Caco-2 (cell line): ENCODE measurements around the gene STAM. TPM values are rescaled to one million over a fixed set of nuclear protein-coding genes. Genes with fewer than 3 reads are reported as not detected.
"Not testable (repeated sequence)": the region's sequence is repeated elsewhere in the genome, so short reads cannot be mapped to it uniquely, and the experiment has no call there.

ENCODE experiments used
- BruUV-seq: library from RNA; stranded (reverse); fragments of 400-500 nt; replicated peaks from 2 replicates; lab custom pipeline; 2021; lab: Mats Ljungman, UMichigan
- CTCF ChIA-PET: fragments of 300-600 bp; sonication (Branson Sonifier 250); formaldehyde crosslinking; loops from one replicate; lab custom pipeline; 2022; ENCODE audit warnings: antibody characterized with exemption; lab: Charles Lee
- POLR2A ChIA-PET: fragments of 300-600 bp; sonication (Branson Sonifier 250); formaldehyde crosslinking; loops from one replicate; lab custom pipeline; 2022; ENCODE audit warnings: antibody characterized with exemption; lab: Charles Lee
- DNase-seq, 2 experiments: peaks; one replicate each; pipeline versions ENCODE4 v3.0.0 to v3.0.0-alpha.2; 2020 to 2022
- H3K27me3 ChIP-seq: replicated peaks from 2 replicates; pipeline ENCODE4 v1.6.0; 2011; ENCODE audit warnings: low read length; ENCODE audit not compliant: control insufficient read depth, insufficient read depth
- H3K36me3 ChIP-seq: 2 replicates; pipeline ENCODE4 v1.5.1; 2011; ENCODE audit warnings: low read length; ENCODE audit not compliant: control insufficient read depth, insufficient read depth
- H3K4me1 ChIP-seq: fragments of 250-450 bp; sonication (Bioruptor Pico); 2 replicates; pipeline ENCODE4 v1.5.1; 2020; ENCODE audit warnings: mild to moderate bottlenecking
- H3K4me3 ChIP-seq: 2 replicates; pipeline ENCODE4 v1.5.1; 2011; ENCODE audit warnings: low read depth, mild to moderate bottlenecking, control low read depth, low read length
- H3K9me3 ChIP-seq: fragments of 250-450 bp; sonication (Bioruptor Pico); 2 replicates; pipeline ENCODE4 v1.5.1; 2020; ENCODE audit warnings: mild to moderate bottlenecking, moderate library complexity
- H3K27ac Mint-ChIP-seq: one replicate; pipeline ENCODE4 v1.8.0; 2022; ENCODE audit warnings: mixed read lengths; ENCODE audit not compliant: unreplicated experiment
- H3K27me3 Mint-ChIP-seq: one replicate; pipeline ENCODE4 v1.8.0; 2022; ENCODE audit warnings: mixed read lengths; ENCODE audit not compliant: insufficient read depth, unreplicated experiment
- H3K36me3 Mint-ChIP-seq: one replicate; pipeline ENCODE4 v1.8.0; 2022; ENCODE audit warnings: mild to moderate bottlenecking, mixed read lengths; ENCODE audit not compliant: insufficient read depth, unreplicated experiment
- H3K4me1 Mint-ChIP-seq: one replicate; pipeline ENCODE4 v1.8.0; 2022; ENCODE audit warnings: low read depth, mixed read lengths; ENCODE audit not compliant: unreplicated experiment
- H3K4me3 Mint-ChIP-seq: one replicate; pipeline ENCODE4 v1.8.0; 2022; ENCODE audit warnings: mild to moderate bottlenecking, moderate library complexity, mixed read lengths; ENCODE audit not compliant: unreplicated experiment
- H3K9me3 Mint-ChIP-seq: one replicate; pipeline ENCODE4 v1.8.0; 2022; ENCODE audit warnings: mixed read lengths; ENCODE audit not compliant: unreplicated experiment
- intact Hi-C: fragments of 100-400 bp; cut with micrococcal nuclease; formaldehyde crosslinking; loops from one replicate; pipeline ENCODE4 v1.10.0; 2022; ENCODE audit not compliant: unreplicated experiment
- total RNA-seq: library from RNA; stranded (reverse); gene quantifications from 2 replicates; pipeline ENCODE4 v1.2.3, GENCODE V29; 2022
- TF ChIP-seq, protein P1 (sequence below), 2 experiments: fragments of 200-600 bp in 1 of 2; IDR thresholded peaks; 1 replicate in 1 of 2; 2 replicates in 1 of 2; pipeline versions ENCODE4 v1.5.1 to v1.8.0; 2011 to 2022; ENCODE audit warnings: antibody characterized with exemption in 1 of 2, control low read depth in 1 of 2, inconsistent platforms in 1 of 2, low read depth in 1 of 2, low read length in 1 of 2, mild to moderate bottlenecking in 1 of 2, moderate library complexity in 1 of 2; ENCODE audit not compliant: insufficient read depth in 1 of 2, severe bottlenecking in 1 of 2, unreplicated experiment in 1 of 2

The STAM gene
- total RNA-seq, 1 experiment from 2014 or later, result 51.9 TPM

DNA sequence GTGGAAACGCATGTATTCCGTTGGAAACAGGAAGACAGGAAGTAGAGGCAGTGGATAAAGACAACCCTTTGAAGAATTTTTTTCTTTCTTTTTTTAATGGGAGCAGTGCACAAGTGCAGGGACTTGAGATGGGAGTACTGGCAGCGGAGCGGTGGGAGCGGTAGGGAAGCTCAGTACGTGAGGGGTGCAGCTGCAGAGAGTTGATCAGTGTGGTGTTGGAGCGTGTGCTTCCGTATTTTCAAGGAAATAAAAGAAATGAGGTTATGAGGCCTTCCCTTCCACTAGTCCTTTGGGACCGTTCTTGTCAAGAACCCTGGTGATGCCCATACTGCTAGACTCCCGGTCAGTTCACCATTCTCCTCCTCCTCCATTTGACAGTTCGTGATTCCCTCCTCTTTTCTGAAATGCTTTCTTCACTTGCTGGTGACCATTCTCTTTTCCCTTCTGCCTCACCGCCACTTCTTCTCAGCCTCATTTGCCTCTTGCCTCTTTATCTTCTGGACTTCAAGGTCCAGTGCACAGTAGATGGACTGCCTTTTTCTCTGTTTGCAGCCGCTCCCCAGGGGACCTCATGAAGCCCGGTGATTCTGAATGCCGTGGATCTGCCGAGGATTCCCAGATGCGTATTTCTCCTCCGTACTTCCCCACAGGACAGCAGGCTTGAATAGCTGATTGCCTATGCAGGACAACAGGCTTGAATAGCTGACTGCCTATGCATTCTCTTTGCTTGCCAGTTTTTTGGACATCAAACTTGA, 68.9 kb downstream of the STAM start:
- ChIA-PET CTCF (no interaction called here), POLR2A (no interaction called here)
- Mint-ChIP-seq H3K4me1 (no peaks in the 10 kb centered on the region), H3K36me3 (peaks cover 55% of the 10 kb centered on the region), H3K4me3 (no peak overlapping the region), H3K27ac (no peak overlapping the region), H3K27me3 (no peaks in the 10 kb centered on the region), H3K9me3 (no peaks in the 10 kb centered on the region)
- Histone ChIP-seq H3K27me3 (no peaks in the 10 kb centered on the region), H3K4me1 (peaks cover 5% of the 10 kb centered on the region; the same call in 1 of the 2 replicates), H3K4me3 (no peak overlapping the region), H3K36me3 (peaks cover 2% of the 10 kb centered on the region; the same call in 1 of the 2 replicates), H3K9me3 (no peaks in the 10 kb centered on the region)
- TF ChIP-seq, protein P1, sequence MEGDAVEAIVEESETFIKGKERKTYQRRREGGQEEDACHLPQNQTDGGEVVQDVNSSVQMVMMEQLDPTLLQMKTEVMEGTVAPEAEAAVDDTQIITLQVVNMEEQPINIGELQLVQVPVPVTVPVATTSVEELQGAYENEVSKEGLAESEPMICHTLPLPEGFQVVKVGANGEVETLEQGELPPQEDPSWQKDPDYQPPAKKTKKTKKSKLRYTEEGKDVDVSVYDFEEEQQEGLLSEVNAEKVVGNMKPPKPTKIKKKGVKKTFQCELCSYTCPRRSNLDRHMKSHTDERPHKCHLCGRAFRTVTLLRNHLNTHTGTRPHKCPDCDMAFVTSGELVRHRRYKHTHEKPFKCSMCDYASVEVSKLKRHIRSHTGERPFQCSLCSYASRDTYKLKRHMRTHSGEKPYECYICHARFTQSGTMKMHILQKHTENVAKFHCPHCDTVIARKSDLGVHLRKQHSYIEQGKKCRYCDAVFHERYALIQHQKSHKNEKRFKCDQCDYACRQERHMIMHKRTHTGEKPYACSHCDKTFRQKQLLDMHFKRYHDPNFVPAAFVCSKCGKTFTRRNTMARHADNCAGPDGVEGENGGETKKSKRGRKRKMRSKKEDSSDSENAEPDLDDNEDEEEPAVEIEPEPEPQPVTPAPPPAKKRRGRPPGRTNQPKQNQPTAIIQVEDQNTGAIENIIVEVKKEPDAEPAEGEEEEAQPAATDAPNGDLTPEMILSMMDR (IDR thresholded peaks at IDR 0.05; ENCODE audit: insufficient read depth in 1 of 2, low read depth in 1 of 2, low read length in 1 of 2, severe bottlenecking in 1 of 2, unreplicated experiment in 1 of 2), result no peak
- no peak for DNase-seq
- intact Hi-C loops, result no loop called here
- no TSS peak for BruUV-seq

DNA sequence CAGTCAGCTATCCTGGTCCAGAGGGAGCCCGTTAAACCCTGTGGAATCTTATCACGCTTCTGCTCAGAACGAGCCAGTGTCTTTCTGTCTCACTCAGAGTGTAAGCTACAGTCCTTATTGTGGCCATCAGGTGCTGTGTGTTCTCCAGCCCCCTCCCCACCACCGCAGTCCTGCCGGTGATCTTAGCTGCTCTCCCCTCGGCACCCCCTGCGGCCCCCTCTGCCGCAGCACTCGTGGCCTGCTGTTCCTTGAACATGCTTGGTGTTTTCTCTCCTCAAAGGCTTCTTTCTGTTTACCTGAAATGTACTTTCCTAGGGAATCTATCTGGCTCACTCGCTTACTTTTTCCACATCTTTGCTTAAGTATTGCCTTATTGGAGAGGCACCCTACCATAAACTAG, 69.8 kb downstream of the STAM start:
- H3K4me3 Mint-ChIP-seq, result no peak overlapping the region
- intact Hi-C loops, result no loop called here
- peaks cover 52% of the 10 kb centered on the region for H3K36me3 Mint-ChIP-seq
- DNase-seq, result no peak
- Histone ChIP-seq H3K9me3 (no peaks in the 10 kb centered on the region), H3K36me3 (peaks cover 2% of the 10 kb centered on the region; the same call in 1 of the 2 replicates), H3K4me1 (peaks cover under 1% of the 10 kb centered on the region; the same call in 1 of the 2 replicates), H3K27me3 (no peaks in the 10 kb centered on the region), H3K4me3 (no peak overlapping the region)
- H3K4me1 Mint-ChIP-seq, result no peaks in the 10 kb centered on the region
- H3K27me3 Mint-ChIP-seq, result no peaks in the 10 kb centered on the region
- TF ChIP-seq, protein P1 (IDR thresholded peaks at IDR 0.05; ENCODE audit: insufficient read depth in 1 of 2, low read depth in 1 of 2, low read length in 1 of 2, severe bottlenecking in 1 of 2, unreplicated experiment in 1 of 2), result no peak
- CTCF ChIA-PET, result interaction anchor here (0.8 kb wide), 2 partner anchors 31 to 96 kb away, joined by 3 to 5 read pairs; no protein-coding TSS in a partner anchor
- POLR2A ChIA-PET, result no interaction called here
- no peaks in the 10 kb centered on the region for H3K9me3 Mint-ChIP-seq
- no TSS peak for BruUV-seq
- no peak overlapping the region for H3K27ac Mint-ChIP-seq

DNA sequence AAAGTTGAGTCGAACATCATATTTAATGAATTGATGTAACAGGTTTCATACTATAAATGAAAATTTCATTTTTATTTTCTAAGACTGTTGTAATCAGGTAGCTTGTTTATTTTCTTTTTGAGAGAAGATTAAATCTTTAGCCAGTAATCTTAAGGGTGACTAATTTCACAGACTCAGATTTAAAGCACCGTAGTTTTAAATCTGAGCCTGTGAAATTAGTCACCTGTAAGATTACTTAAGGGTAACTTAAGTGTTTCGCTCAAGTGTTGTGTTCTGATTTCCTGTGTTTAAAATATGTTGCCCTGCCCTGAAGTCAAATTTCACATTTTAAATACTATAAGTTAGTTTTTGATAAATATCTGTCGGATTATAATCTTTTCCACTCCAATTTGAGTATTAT, 72.2 kb downstream of the STAM start:
- Mint-ChIP-seq H3K27ac (no peak overlapping the region), H3K36me3 (peaks cover 53% of the 10 kb centered on the region), H3K4me3 (no peak overlapping the region), H3K9me3 (no peaks in the 10 kb centered on the region), H3K4me1 (no peaks in the 10 kb centered on the region), H3K27me3 (no peaks in the 10 kb centered on the region)
- BruUV-seq, result no TSS peak
- Histone ChIP-seq H3K27me3 (no peaks in the 10 kb centered on the region), H3K9me3 (no peaks in the 10 kb centered on the region), H3K36me3 (peaks cover 2% of the 10 kb centered on the region; the same call in 1 of the 2 replicates), H3K4me1 (no peaks in the 10 kb centered on the region), H3K4me3 (no peak overlapping the region)
- TF ChIP-seq, protein P1 (IDR thresholded peaks at IDR 0.05; ENCODE audit: insufficient read depth in 1 of 2, low read depth in 1 of 2, low read length in 1 of 2, severe bottlenecking in 1 of 2, unreplicated experiment in 1 of 2), result no peak
- ChIA-PET CTCF (no interaction called here), POLR2A (no interaction called here)
- DNase-seq, result no peak
- intact Hi-C loops, result no loop called here

DNA sequence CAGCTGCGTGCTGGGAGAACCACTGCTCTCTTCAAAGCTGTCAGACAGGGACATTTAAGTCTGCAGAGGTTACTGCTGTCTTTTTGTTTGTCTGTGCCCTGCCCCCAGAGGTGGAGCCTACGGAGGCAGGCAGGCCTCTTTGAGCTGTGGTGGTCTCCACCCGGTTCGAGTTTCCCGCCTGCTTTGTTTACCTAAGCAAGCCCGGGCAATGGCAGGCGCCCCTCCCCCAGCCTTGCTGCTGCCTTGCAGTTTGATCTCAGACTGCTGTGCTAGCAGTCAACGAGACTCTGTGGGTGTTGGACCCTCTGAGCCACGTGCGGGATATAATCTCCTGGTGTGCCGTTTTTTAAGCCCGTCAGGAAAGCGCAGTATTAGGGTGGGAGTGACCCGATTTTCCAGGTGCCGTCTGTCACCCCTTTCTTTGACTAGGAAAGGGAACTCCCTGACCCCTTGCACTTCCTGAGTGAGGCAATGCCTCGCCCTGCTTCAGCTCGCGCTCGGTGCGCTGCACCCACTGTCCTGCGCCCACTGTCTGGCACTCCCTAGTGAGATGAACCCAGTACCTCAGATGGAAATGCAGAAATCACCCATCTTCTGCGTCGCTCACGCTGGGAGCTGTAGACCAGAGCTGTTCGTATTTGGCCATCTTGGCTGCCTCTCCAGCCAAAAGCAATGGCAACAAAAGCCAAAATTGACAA, 78.5 kb downstream of the STAM start:
- H3K4me1 Mint-ChIP-seq, BruUV-seq, H3K4me3 ChIP-seq, intact Hi-C loops, CTCF ChIA-PET, H3K4me1 ChIP-seq, H3K9me3 Mint-ChIP-seq, H3K9me3 ChIP-seq, H3K27me3 Mint-ChIP-seq, H3K27me3 ChIP-seq, H3K27ac Mint-ChIP-seq, H3K4me3 Mint-ChIP-seq, POLR2A ChIA-PET, H3K36me3 ChIP-seq: not testable (repeated sequence)
- peak; percentile 34 to 54 for DNase-seq
- peaks cover 37% of the 10 kb centered on the region for H3K36me3 Mint-ChIP-seq
